Middle frontal gyrus (tissue), 1 donor: ENCODE data around the gene FAM156A.
"Not testable (repeated sequence)": the region's sequence is repeated elsewhere in the genome, so short reads cannot be mapped to it uniquely, and the experiment has no call there.

ENCODE experiments used
- DNase-seq: peaks from one replicate; pipeline ENCODE4 v3.0.0-alpha.2; 2015; ENCODE audit warnings: low spot score; ENCODE audit errors: extremely low spot score

FAM156A gene

GRCh38 chrX:52966993-52967738 lies 8.8 kb upstream of the FAM156A start:
- not testable (repeated sequence) for DNase-seq

- DNase-seq = not testable (repeated sequence)
These were observed 643 bp upstream of the FAM156A start for GRCh38 chrX:52958961-52959360.

- not testable (repeated sequence) for DNase-seq
These were observed 8.4 kb downstream of the FAM156A start for GRCh38 chrX:52949884-52950283.

GRCh38 chrX:52949325-52949724 lies 9.0 kb downstream of the FAM156A start:
- DNase-seq = not testable (repeated sequence)

GRCh38 chrX:52948265-52948664 lies 10.1 kb downstream of the FAM156A start:
- DNase-seq = not testable (repeated sequence)

- DNase-seq = not testable (repeated sequence)
These were observed 10.8 kb downstream of the FAM156A start for GRCh38 chrX:52947501-52947900.

- not testable (repeated sequence) for DNase-seq
These were observed 12.4 kb downstream of the FAM156A start for GRCh38 chrX:52945838-52946494.

- DNase-seq = not testable (repeated sequence)
These were observed 16.6 kb downstream of the FAM156A start for GRCh38 chrX:52941728-52942127.

- not testable (repeated sequence) for DNase-seq
These were observed 17.6 kb downstream of the FAM156A start for GRCh38 chrX:52940704-52941103.

- DNase-seq = not testable (repeated sequence)
These were observed 22.9 kb downstream of the FAM156A start for GRCh38 chrX:52935470-52935784.

GRCh38 chrX:52934704-52935469 lies 23.4 kb downstream of the FAM156A start:
- DNase-seq = peak; percentile 85

GRCh38 chrX:52933976-52934703 lies 24.2 kb downstream of the FAM156A start:
- peak; percentile 8 for DNase-seq

- DNase-seq = no peak
These were observed 25.1 kb downstream of the FAM156A start for GRCh38 chrX:52933213-52933612.

- DNase-seq = not testable (repeated sequence)
These were observed 28.1 kb downstream of the FAM156A start for GRCh38 chrX:52930214-52930613.

GRCh38 chrX:52923781-52924241 lies 34.5 kb downstream of the FAM156A start:
- DNase-seq = no peak

- not testable (repeated sequence) for DNase-seq
These were observed 43.6 kb downstream of the FAM156A start for GRCh38 chrX:52914704-52915103.

- DNase-seq = not testable (repeated sequence)
These were observed 44.6 kb downstream of the FAM156A start for GRCh38 chrX:52913681-52914080.

GRCh38 chrX:52909313-52909969 lies 48.9 kb downstream of the FAM156A start:
- not testable (repeated sequence) for DNase-seq

GRCh38 chrX:52907900-52908299 lies 50.4 kb downstream of the FAM156A start:
- DNase-seq = not testable (repeated sequence)

GRCh38 chrX:52907137-52907536 lies 51.2 kb downstream of the FAM156A start:
- DNase-seq = not testable (repeated sequence)

GRCh38 chrX:52906072-52906471 lies 52.2 kb downstream of the FAM156A start:
- DNase-seq = not testable (repeated sequence)
